SK-N-SH (cell line): ENCODE data around the gene SLC22A23. TPM values are rescaled to one million over a fixed set of nuclear protein-coding genes. Genes with fewer than 3 reads are reported as not detected.

Experiments used
- CTCF ChIA-PET: fragments of 300-600, 350-600 bp; formaldehyde crosslinking; extraction: SDS; loops from one replicate; lab custom pipeline; 2021; lab: Yijun Ruan, JAX
- POLR2A ChIA-PET: fragments of 350-600 bp; sonication (Branson Sonifier 250); formaldehyde crosslinking; extraction: SDS; loops from one replicate; lab custom pipeline; 2020; ENCODE audit warnings: antibody characterized with exemption, inconsistent platforms; lab: Yijun Ruan, JAX
- DNase-seq: peaks from one replicate; pipeline ENCODE4 v3.0.0; 2012
- H2AFZ ChIP-seq: fragments of 200-600 bp; sonication (generic); 2 replicates; pipeline ENCODE4 v1.8.1; 2016; ENCODE audit warnings: antibody characterized with exemption, mild to moderate bottlenecking, low read depth
- H3F3A ChIP-seq: fragments of 200-600 bp; sonication (generic); replicated peaks from 2 replicates; pipeline ENCODE3; 2016; ENCODE audit warnings: antibody characterized with exemption, mild to moderate bottlenecking; ENCODE audit not compliant: insufficient read depth
- H3K27ac ChIP-seq, 2 experiments: fragments of 200-500 bp in 1 of 2; fragments of 200-600 bp in 1 of 2; sonication (Bioruptor generic) in 1 of 2; sonication (generic), shearing (Covaris generic) in 1 of 2; 2 replicates each; pipeline versions ENCODE4 v1.5.1 to v1.6.1; 2014 to 2016; ENCODE audit warnings: low read depth in 2 of 2, inconsistent platforms in 1 of 2, low read length in 1 of 2, mild to moderate bottlenecking in 1 of 2, mixed read lengths in 1 of 2
- H3K27me3 ChIP-seq: fragments of 200-600 bp; sonication (generic), shearing (Covaris generic); 2 replicates; pipeline ENCODE4 v1.6.1; 2016; ENCODE audit warnings: mixed run types; ENCODE audit not compliant: insufficient read depth
- H3K36me3 ChIP-seq, 2 experiments: fragments of 200-500 bp in 1 of 2; fragments of 200-600 bp in 1 of 2; sonication (Bioruptor generic) in 1 of 2; sonication (generic) in 1 of 2; replicated peaks in 1 of 2; 2 replicates each; pipeline versions ENCODE3 to v1.5.1; 2014 to 2016; ENCODE audit warnings: low read length in 1 of 2, mild to moderate bottlenecking in 1 of 2; ENCODE audit not compliant: insufficient read depth in 2 of 2, control insufficient read depth in 1 of 2
- H3K4me1 ChIP-seq, 2 experiments: fragments of 200-500 bp in 1 of 2; fragments of 200-600 bp in 1 of 2; sonication (Bioruptor generic) in 1 of 2; sonication (generic), shearing (Covaris generic) in 1 of 2; 2 replicates each; pipeline versions ENCODE4 v1.5.1 to v1.6.1; 2014 to 2016; ENCODE audit warnings: low read depth in 1 of 2, low read length in 1 of 2, mixed run types in 1 of 2; ENCODE audit not compliant: insufficient read depth in 2 of 2, control insufficient read depth in 1 of 2
- H3K4me2 ChIP-seq: fragments of 200-600 bp; sonication (generic), shearing (Covaris generic); 2 replicates; pipeline ENCODE4 v1.6.1; 2017; ENCODE audit warnings: mixed run types
- H3K4me3 ChIP-seq, 2 experiments: fragments of 200-500 bp in 1 of 2; fragments of 200-600 bp in 1 of 2; sonication (Bioruptor generic) in 1 of 2; sonication (generic), shearing (Covaris generic) in 1 of 2; 2 replicates each; pipeline versions ENCODE4 v1.5.1 to v1.8.1; 2014 to 2016; ENCODE audit warnings: low read depth in 2 of 2, inconsistent platforms in 1 of 2, low read length in 1 of 2, mild to moderate bottlenecking in 1 of 2, mixed read lengths in 1 of 2, moderate library complexity in 1 of 2
- H3K79me2 ChIP-seq: fragments of 200-600 bp; sonication (generic); 2 replicates; pipeline ENCODE4 v1.8.1; 2017; ENCODE audit warnings: mild to moderate bottlenecking; ENCODE audit not compliant: insufficient read depth
- H3K9ac ChIP-seq: fragments of 200-600 bp; sonication (generic); 2 replicates; pipeline ENCODE4 v1.6.1; 2017; ENCODE audit warnings: mixed run types
- H3K9me2 ChIP-seq: fragments of 200-600 bp; sonication (generic); 2 replicates; pipeline ENCODE4 v1.6.1; 2017; ENCODE audit warnings: mixed run types
- H3K9me3 ChIP-seq: fragments of 200-600 bp; sonication (generic); 2 replicates; pipeline ENCODE4 v1.6.1; 2017; ENCODE audit warnings: mixed run types, mild to moderate bottlenecking, moderate library complexity
- H4K20me1 ChIP-seq: fragments of 200-600 bp; sonication (generic); 2 replicates; pipeline ENCODE4 v1.6.1; 2017; ENCODE audit warnings: mild to moderate bottlenecking, mixed run types; ENCODE audit not compliant: insufficient read depth
- FOSL2 ChIP-seq: IDR thresholded peaks from 2 replicates; pipeline ENCODE4 v1.4.0; 2012; ENCODE audit warnings: low read depth, mild to moderate bottlenecking, moderate library complexity, borderline replicate concordance
- FOXJ3 ChIP-seq: sonication (generic); formaldehyde crosslinking; IDR thresholded peaks from 2 replicates; pipeline ENCODE4 v1.5.1; 2020; ENCODE audit warnings: mild to moderate bottlenecking, missing genetic modification reagents
- RAD21 ChIP-seq: IDR thresholded peaks from 2 replicates; pipeline ENCODE4 v1.6.1; 2012; ENCODE audit warnings: mild to moderate bottlenecking, low read length
- RCOR1 ChIP-seq: fragments of 150-350 bp; IDR thresholded peaks from 2 replicates; pipeline ENCODE4 v1.6.1; 2017; ENCODE audit warnings: antibody characterized with exemption, low read length
- RFX5 ChIP-seq: IDR thresholded peaks from 2 replicates; pipeline ENCODE4 v1.6.1; 2012; ENCODE audit warnings: mild to moderate bottlenecking, improper control_type of control experiment, low read length
- RXRA ChIP-seq: IDR thresholded peaks from 2 replicates; pipeline ENCODE4 v1.4.0; 2012; ENCODE audit warnings: low read depth, mild to moderate bottlenecking, borderline replicate concordance
- SMC3 ChIP-seq: IDR thresholded peaks from 2 replicates; pipeline ENCODE4 v1.6.1; 2012; ENCODE audit warnings: low read depth, low read length, improper control_type of control experiment
- TAF1 ChIP-seq: IDR thresholded peaks from 2 replicates; pipeline ENCODE4 v1.6.1; 2012; ENCODE audit warnings: low read depth, mild to moderate bottlenecking, low read length, moderate library complexity, borderline replicate concordance
- WGBS: methylation state at CpG from one replicate; pipeline ENCODE4 v1.1.6; 2017; ENCODE audit warnings: low lambda C conversion rate; 5-methylcytosine and 5-hydroxymethylcytosine counted together
- polyA plus RNA-seq, 3 experiments: library from polyadenylated mRNA; depleted of rRNA; stranded (reverse); fragments of >200 nt; gene quantifications; 2 replicates each; pipeline ENCODE4 v1.2.3, GENCODE V29; 2012
- TF ChIP-seq, protein P1 (sequence below): IDR thresholded peaks from 2 replicates; pipeline ENCODE4; 2012
- TF ChIP-seq, protein P2 (sequence below): IDR thresholded peaks from 2 replicates; pipeline ENCODE4 v1.6.1; 2012; ENCODE audit warnings: mild to moderate bottlenecking, low read depth, low read length, moderate library complexity
- TF ChIP-seq, protein P3 (sequence below): fragments of 200-600 bp; sonication (generic); IDR thresholded peaks from 2 replicates; pipeline ENCODE4 v1.6.1; 2017; ENCODE audit warnings: antibody characterized with exemption, mild to moderate bottlenecking, moderate library complexity

Gene SLC22A23
- polyA plus RNA-seq, 1 of the 3 experiments (the other 2 are of a cell fraction), result not detected

DNA sequence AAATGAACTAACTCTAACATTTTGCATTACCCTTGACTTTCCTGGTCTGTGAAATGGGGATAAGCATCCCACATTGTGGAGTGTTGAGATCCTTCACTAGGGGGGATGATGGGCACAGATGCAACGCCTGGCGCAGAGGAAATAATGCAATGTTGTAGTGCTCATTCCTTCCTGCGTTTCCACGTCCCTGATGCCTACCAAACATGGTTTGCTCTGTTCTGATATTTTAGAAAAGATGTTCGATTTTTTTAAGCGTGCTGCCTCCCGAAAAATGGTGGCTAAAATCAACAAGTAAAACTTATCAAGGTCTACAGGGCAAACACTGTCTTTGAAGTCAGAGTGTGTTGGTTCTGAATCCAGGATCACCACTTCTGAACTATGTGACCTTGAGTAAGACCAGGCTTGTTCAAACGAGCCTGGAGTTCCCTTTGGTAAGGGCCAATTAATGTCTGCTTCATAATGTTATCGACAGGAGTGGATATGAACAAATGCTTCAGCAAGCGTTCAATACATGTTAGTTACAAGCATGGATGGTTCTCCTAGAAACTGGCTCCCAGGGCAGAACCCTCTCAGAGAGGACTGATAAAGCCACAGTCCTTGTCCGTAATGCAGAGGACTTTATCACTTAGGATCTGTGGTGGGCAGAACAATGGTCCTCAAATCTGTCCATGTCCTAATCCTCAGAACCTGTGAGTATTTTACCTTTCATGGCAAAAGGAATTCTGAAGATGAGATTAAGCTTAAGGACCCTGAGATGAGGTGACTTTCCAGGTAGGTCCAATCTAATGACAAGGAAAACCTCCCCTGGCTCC, 44.7 kb downstream of the SLC22A23 start (continued):
- no peak for TF ChIP-seq FOXJ3 (CRISPR knock-in tag)
- TF ChIP-seq FOSL2, result no peak
- TF ChIP-seq RCOR1, result no peak
- TF ChIP-seq, protein P1, sequence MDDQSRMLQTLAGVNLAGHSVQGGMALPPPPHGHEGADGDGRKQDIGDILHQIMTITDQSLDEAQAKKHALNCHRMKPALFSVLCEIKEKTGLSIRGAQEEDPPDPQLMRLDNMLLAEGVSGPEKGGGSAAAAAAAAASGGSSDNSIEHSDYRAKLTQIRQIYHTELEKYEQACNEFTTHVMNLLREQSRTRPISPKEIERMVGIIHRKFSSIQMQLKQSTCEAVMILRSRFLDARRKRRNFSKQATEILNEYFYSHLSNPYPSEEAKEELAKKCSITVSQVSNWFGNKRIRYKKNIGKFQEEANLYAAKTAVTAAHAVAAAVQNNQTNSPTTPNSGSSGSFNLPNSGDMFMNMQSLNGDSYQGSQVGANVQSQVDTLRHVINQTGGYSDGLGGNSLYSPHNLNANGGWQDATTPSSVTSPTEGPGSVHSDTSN, result no peak

DNA sequence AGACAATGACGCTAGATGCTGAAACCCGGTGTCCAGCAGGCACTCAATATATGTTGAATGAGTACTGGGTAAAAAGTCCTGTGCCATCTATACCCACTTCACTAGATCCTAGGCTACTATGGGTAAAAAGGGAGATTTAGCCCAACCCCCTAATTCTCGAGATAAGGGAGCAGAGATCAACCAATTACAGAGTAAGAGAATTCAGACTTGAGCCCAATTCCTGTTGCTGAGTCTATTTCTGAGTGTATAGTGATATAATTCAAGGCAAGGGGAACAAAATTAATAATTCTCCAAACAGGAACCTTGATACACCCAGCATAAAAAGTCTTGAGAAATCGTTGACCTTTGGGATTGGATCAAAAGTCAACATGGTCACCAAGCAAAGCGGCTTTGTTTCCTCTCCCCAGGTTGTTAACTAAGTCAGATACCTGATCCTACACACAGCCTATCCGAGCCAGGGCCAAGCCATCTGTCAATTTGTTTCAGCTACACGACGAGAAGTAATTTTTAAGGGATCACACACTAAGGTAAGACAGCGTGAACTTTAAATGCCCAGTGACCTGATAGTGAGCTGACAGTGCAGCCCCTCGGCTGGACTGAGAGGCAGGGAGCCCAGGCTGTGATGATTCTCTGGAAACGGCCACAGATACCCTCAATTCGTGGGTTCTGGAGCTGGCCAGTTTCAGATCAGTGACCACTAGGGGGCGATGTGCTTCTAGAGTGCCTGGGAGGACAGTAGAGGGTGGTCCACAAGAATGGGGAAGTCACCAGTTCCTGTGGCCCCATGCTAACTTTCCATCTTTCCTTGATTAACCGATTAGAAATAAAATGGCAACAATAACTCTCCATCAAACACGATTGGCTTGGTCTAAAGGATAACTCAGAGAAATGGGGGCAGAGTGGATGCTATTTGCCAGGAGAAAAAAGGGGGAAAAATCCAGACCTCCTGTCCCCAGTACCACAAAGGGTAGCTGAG, 46.2 kb downstream of the SLC22A23 start:
- Histone ChIP-seq H3K9me3 (no peaks in the 10 kb centered on the region), H3K9ac (no peak overlapping the region), H3K36me3 (no peaks in the 10 kb centered on the region), H3K4me2 (no peak overlapping the region), H3K27ac (no peak overlapping the region), H3K9me2 (no peaks in the 10 kb centered on the region), H3K4me3 (no peak overlapping the region; a peak in 1 of 4 replicates), H4K20me1 (no peaks in the 10 kb centered on the region), H3K27me3 (peaks cover 49% of the 10 kb centered on the region; the same call in 1 of the 2 replicates), H3F3A (no peaks in the 10 kb centered on the region), H3K79me2 (no peaks in the 10 kb centered on the region), H3K4me1 (no peaks in the 10 kb centered on the region), H2AFZ (no peak overlapping the region)
- peak; percentile 62 for DNase-seq
- ChIA-PET POLR2A (no interaction called here), CTCF (interaction anchor here (0.5 to 3.4 kb wide), 15 partner anchors 12 to 1842 kb away, joined by 3 to 29 read pairs (median 3); no protein-coding TSS in a partner anchor)
- TF ChIP-seq, protein P2, sequence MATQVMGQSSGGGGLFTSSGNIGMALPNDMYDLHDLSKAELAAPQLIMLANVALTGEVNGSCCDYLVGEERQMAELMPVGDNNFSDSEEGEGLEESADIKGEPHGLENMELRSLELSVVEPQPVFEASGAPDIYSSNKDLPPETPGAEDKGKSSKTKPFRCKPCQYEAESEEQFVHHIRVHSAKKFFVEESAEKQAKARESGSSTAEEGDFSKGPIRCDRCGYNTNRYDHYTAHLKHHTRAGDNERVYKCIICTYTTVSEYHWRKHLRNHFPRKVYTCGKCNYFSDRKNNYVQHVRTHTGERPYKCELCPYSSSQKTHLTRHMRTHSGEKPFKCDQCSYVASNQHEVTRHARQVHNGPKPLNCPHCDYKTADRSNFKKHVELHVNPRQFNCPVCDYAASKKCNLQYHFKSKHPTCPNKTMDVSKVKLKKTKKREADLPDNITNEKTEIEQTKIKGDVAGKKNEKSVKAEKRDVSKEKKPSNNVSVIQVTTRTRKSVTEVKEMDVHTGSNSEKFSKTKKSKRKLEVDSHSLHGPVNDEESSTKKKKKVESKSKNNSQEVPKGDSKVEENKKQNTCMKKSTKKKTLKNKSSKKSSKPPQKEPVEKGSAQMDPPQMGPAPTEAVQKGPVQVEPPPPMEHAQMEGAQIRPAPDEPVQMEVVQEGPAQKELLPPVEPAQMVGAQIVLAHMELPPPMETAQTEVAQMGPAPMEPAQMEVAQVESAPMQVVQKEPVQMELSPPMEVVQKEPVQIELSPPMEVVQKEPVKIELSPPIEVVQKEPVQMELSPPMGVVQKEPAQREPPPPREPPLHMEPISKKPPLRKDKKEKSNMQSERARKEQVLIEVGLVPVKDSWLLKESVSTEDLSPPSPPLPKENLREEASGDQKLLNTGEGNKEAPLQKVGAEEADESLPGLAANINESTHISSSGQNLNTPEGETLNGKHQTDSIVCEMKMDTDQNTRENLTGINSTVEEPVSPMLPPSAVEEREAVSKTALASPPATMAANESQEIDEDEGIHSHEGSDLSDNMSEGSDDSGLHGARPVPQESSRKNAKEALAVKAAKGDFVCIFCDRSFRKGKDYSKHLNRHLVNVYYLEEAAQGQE, result no peak
- TF ChIP-seq RFX5, result no peak
- peak; percentile 57 for TF ChIP-seq RAD21
- peak; percentile 51 for TF ChIP-seq SMC3
- TF ChIP-seq, protein P3, sequence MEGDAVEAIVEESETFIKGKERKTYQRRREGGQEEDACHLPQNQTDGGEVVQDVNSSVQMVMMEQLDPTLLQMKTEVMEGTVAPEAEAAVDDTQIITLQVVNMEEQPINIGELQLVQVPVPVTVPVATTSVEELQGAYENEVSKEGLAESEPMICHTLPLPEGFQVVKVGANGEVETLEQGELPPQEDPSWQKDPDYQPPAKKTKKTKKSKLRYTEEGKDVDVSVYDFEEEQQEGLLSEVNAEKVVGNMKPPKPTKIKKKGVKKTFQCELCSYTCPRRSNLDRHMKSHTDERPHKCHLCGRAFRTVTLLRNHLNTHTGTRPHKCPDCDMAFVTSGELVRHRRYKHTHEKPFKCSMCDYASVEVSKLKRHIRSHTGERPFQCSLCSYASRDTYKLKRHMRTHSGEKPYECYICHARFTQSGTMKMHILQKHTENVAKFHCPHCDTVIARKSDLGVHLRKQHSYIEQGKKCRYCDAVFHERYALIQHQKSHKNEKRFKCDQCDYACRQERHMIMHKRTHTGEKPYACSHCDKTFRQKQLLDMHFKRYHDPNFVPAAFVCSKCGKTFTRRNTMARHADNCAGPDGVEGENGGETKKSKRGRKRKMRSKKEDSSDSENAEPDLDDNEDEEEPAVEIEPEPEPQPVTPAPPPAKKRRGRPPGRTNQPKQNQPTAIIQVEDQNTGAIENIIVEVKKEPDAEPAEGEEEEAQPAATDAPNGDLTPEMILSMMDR, result peak; percentile 75
- no peak for TF ChIP-seq RXRA
- TF ChIP-seq TAF1, result no peak
- WGBS, result 27% methylated on average over 15 of the region's 15 CpGs
